C4-2B (cell line): ENCODE measurements around the gene TOLLIP.

ENCODE experiments used
- ZFX ChIP-seq: fragments of 450-650 bp; IDR thresholded peaks from 2 replicates; pipeline ENCODE4 v1.6.1; 2017
- TF ChIP-seq, protein P1 (sequence below): fragments of 450-650 bp; conservative IDR thresholded peaks from 2 replicates; pipeline ENCODE4 v1.5.1; 2017; ENCODE audit warnings: mild to moderate bottlenecking

GRCh38 chr11:1292644-1293618 lies 16.5 kb downstream of the TOLLIP start:
- TF ChIP-seq, protein P1, sequence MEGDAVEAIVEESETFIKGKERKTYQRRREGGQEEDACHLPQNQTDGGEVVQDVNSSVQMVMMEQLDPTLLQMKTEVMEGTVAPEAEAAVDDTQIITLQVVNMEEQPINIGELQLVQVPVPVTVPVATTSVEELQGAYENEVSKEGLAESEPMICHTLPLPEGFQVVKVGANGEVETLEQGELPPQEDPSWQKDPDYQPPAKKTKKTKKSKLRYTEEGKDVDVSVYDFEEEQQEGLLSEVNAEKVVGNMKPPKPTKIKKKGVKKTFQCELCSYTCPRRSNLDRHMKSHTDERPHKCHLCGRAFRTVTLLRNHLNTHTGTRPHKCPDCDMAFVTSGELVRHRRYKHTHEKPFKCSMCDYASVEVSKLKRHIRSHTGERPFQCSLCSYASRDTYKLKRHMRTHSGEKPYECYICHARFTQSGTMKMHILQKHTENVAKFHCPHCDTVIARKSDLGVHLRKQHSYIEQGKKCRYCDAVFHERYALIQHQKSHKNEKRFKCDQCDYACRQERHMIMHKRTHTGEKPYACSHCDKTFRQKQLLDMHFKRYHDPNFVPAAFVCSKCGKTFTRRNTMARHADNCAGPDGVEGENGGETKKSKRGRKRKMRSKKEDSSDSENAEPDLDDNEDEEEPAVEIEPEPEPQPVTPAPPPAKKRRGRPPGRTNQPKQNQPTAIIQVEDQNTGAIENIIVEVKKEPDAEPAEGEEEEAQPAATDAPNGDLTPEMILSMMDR = no peak
- no peak for TF ChIP-seq ZFX
